ENCODE results near the gene TMTC2.

DNA sequence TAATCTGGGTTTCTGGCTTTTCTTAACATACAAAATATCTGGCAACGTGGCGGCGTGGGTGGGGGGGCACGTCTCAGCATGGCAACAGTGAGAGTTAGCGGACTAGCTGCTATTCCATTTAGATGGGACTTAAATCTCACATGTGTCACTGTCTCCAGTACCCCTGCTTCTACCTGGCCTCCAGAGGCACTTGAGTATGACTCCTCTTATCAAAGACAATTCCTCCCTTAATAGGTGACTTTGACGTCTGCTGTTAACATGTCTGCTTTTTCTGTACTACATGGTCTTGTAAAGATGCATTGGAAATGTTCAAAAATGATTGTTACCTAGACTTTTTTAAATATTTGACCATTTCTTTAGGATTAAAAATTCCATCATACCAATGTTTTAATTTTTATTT is 456.2 kb downstream of the TMTC2 start:
- TF ChIP-seq GATA2 (IDR thresholded peaks at IDR 0.05; ENCODE audit: low read depth, low read length) (no peak), GATA3 (IDR thresholded peaks at IDR 0.05; ENCODE audit: low read depth, low read length) (no peak)
